OCI-LY1 (cell line): ENCODE measurements around the gene NAALADL1.

Experiments
- H2AFZ ChIP-seq: fragments of 200-600 bp; sonication (generic), shearing (Covaris generic); 2 replicates; pipeline ENCODE4 v1.6.0; 2014; ENCODE audit warnings: antibody characterized with exemption, mild to moderate bottlenecking, low read length
- H3F3A ChIP-seq: fragments of 200-600 bp; sonication (generic), shearing (Covaris generic); 2 replicates; pipeline ENCODE4 v1.6.0; 2014; ENCODE audit warnings: mild to moderate bottlenecking, antibody characterized with exemption, low read length, moderate library complexity; ENCODE audit not compliant: insufficient read depth
- H3K27ac ChIP-seq: fragments of 200-600 bp; sonication (generic); 2 replicates; pipeline ENCODE4 v1.5.1; 2014; ENCODE audit warnings: low read length, mixed run types, mild to moderate bottlenecking, low read depth; ENCODE audit not compliant: poor library complexity, severe bottlenecking
- H3K27me3 ChIP-seq: fragments of 200-600 bp; sonication (generic); 2 replicates; pipeline ENCODE4 v1.6.0; 2014; ENCODE audit warnings: antibody characterized with exemption, mild to moderate bottlenecking, low read length, moderate library complexity; ENCODE audit not compliant: insufficient read depth
- H3K36me3 ChIP-seq: fragments of 200-600 bp; sonication (generic); 2 replicates; pipeline ENCODE4 v1.6.1; 2014; ENCODE audit warnings: mild to moderate bottlenecking, antibody characterized with exemption, low read length, moderate library complexity, mixed read lengths; ENCODE audit not compliant: insufficient read depth
- H3K4me1 ChIP-seq: fragments of 200-600 bp; sonication (generic); 2 replicates; pipeline ENCODE4 v1.5.1; 2014; ENCODE audit warnings: mild to moderate bottlenecking, low read length, moderate library complexity; ENCODE audit not compliant: insufficient read depth, severe bottlenecking
- H3K4me2 ChIP-seq: fragments of 200-600 bp; sonication (generic), shearing (Covaris generic); 2 replicates; pipeline ENCODE4 v1.6.1; 2014; ENCODE audit warnings: low read length
- H3K4me3 ChIP-seq: fragments of 200-600 bp; sonication (generic); 2 replicates; pipeline ENCODE4 v1.5.1; 2014; ENCODE audit warnings: low read length, low read depth, mild to moderate bottlenecking, mixed read lengths; ENCODE audit not compliant: poor library complexity, severe bottlenecking
- H3K79me2 ChIP-seq: fragments of 200-600 bp; shearing (Covaris generic); 2 replicates; pipeline ENCODE4 v1.6.1; 2016; ENCODE audit warnings: mixed run types, low read length, mixed read lengths; ENCODE audit not compliant: insufficient read depth
- H3K9ac ChIP-seq: fragments of 200-600 bp; sonication (generic), shearing (Covaris generic); 2 replicates; pipeline ENCODE4 v1.6.1; 2014; ENCODE audit warnings: mild to moderate bottlenecking, low read length, mixed read lengths
- H3K9me2 ChIP-seq: fragments of 200-600 bp; sonication (generic), shearing (Covaris generic); 2 replicates; pipeline ENCODE4 v1.6.1; 2014; ENCODE audit warnings: low read depth, mild to moderate bottlenecking, low read length, mixed read lengths
- H3K9me3 ChIP-seq: fragments of 200-600 bp; shearing (Covaris generic); 2 replicates; pipeline ENCODE4 v1.6.1; 2014; ENCODE audit warnings: low read length, mixed read lengths
- H4K20me1 ChIP-seq: fragments of 200-600 bp; sonication (generic), shearing (Covaris generic); 2 replicates; pipeline ENCODE4 v1.6.0; 2016; ENCODE audit warnings: mild to moderate bottlenecking, low read length; ENCODE audit not compliant: insufficient read depth
- EZH2 ChIP-seq: fragments of 200-600 bp; sonication (generic), shearing (Covaris generic); IDR thresholded peaks from 2 replicates; pipeline ENCODE4 v1.8.0; 2017; ENCODE audit warnings: borderline replicate concordance, mixed run types, mild to moderate bottlenecking, antibody characterized with exemption, low read length, moderate library complexity, mixed read lengths
- TF ChIP-seq, protein P1 (sequence below): fragments of 200-600 bp; sonication (generic), shearing (Covaris generic); IDR thresholded peaks from 2 replicates; pipeline ENCODE4 v1.5.1; 2017; ENCODE audit warnings: mild to moderate bottlenecking, antibody characterized with exemption, low read length, moderate library complexity, mixed read lengths

The NAALADL1 gene

DNA sequence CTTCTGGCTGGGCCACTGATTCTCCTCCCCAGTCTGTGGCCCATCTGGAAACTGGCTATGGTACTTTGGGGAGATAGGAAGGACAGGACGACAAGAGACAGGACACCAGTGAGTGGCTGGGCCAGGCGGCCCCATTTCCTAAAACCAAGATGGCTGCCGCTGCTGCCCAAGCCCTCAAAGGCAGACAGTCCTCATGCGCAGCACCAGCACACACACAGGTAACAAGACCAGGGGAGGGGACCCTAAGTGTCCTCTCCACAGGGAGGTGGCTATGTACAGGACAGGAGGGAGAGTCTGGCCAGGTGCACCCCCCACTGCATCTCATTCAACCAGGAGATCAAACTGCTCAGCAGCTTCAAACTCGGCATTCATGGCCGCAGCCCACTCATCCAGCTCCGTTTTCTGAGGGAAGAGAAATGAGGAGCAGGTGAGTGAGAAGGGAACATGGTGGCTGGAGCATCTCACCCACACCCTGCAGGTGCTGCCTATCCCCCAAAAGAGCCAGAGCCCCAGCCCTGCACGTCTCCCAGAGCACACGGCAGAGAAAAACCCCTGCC, 20.5 kb upstream of the NAALADL1 start:
- peaks cover 41% of the 10 kb centered on the region for H3K4me1 ChIP-seq
- H3K4me3 ChIP-seq, result peak overlapping the region; percentile 24
- no peaks in the 10 kb centered on the region for H3F3A ChIP-seq
- peaks cover 74% of the 10 kb centered on the region for H3K36me3 ChIP-seq
- no peak overlapping the region for H2AFZ ChIP-seq
- no peaks in the 10 kb centered on the region for H3K27me3 ChIP-seq
- no peaks in the 10 kb centered on the region for H3K9me3 ChIP-seq
- TF ChIP-seq, protein P1, sequence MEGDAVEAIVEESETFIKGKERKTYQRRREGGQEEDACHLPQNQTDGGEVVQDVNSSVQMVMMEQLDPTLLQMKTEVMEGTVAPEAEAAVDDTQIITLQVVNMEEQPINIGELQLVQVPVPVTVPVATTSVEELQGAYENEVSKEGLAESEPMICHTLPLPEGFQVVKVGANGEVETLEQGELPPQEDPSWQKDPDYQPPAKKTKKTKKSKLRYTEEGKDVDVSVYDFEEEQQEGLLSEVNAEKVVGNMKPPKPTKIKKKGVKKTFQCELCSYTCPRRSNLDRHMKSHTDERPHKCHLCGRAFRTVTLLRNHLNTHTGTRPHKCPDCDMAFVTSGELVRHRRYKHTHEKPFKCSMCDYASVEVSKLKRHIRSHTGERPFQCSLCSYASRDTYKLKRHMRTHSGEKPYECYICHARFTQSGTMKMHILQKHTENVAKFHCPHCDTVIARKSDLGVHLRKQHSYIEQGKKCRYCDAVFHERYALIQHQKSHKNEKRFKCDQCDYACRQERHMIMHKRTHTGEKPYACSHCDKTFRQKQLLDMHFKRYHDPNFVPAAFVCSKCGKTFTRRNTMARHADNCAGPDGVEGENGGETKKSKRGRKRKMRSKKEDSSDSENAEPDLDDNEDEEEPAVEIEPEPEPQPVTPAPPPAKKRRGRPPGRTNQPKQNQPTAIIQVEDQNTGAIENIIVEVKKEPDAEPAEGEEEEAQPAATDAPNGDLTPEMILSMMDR, result no peak
- TF ChIP-seq EZH2, result no peak
- peaks cover 18% of the 10 kb centered on the region for H3K79me2 ChIP-seq
- peak overlapping the region; percentile 49 for H3K4me2 ChIP-seq
- no peaks in the 10 kb centered on the region for H4K20me1 ChIP-seq
- peak overlapping the region; percentile 18; the same call in 1 of the 2 replicates for H3K9ac ChIP-seq
- peak overlapping the region; percentile 69 for H3K27ac ChIP-seq
- no peaks in the 10 kb centered on the region for H3K9me2 ChIP-seq

DNA sequence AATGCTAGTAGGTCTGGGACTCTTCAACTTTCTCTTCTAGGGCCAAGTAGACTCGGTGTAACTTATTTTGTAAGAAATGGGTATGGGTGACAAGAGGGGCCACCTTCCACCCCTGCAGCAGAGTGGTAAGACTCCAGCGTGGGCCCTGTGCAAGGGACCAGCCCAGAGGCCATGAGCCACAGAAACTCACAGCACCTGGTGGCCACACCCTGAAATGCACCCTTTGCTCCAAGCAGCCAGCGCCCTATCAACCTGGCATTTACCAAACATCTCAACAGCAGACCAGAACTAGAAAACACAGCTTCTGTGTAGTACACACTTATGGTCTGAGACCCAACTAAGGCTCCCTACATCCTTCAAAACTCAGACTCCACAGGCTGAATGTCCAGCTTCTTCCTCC, 19.8 kb upstream of the NAALADL1 start:
- peak overlapping the region; percentile 18; the same call in 1 of the 2 replicates for H3K9ac ChIP-seq
- peak overlapping the region; percentile 24 for H3K4me3 ChIP-seq
- no peaks in the 10 kb centered on the region for H3K9me3 ChIP-seq
- peak overlapping the region; percentile 69 for H3K27ac ChIP-seq
- peaks cover 40% of the 10 kb centered on the region for H3K4me1 ChIP-seq
- H3K9me2 ChIP-seq, result no peaks in the 10 kb centered on the region
- H3K4me2 ChIP-seq, result peak overlapping the region; percentile 49
- no peaks in the 10 kb centered on the region for H4K20me1 ChIP-seq
- no peak overlapping the region for H2AFZ ChIP-seq
- H3F3A ChIP-seq, result no peaks in the 10 kb centered on the region
- TF ChIP-seq EZH2, result no peak
- TF ChIP-seq, protein P1, result peak; percentile 77
- no peaks in the 10 kb centered on the region for H3K27me3 ChIP-seq
- H3K79me2 ChIP-seq, result peaks cover 12% of the 10 kb centered on the region
- H3K36me3 ChIP-seq, result peaks cover 74% of the 10 kb centered on the region

DNA sequence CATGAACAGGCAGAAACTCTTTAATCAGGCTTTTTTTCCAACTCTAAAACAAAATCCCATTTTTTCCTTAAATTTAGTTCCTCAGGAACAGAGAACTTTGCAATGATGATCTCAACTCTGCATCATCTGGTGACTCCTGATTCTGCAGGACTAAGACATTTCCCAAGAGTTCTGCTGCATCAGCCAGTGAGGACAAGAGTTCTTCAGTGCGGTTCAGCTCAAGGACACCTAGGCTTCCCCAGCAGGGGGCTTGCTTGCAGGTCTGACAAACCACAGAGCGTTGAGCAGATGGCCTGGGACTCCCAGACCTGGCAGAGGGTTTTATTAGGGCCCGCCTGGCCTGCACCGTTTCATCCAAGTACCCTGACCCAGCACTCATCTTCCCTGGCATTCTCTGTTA, 19.1 kb upstream of the NAALADL1 start:
- Histone ChIP-seq H3F3A (no peaks in the 10 kb centered on the region), H3K27me3 (no peaks in the 10 kb centered on the region), H3K9ac (no peak overlapping the region), H3K9me3 (no peaks in the 10 kb centered on the region), H4K20me1 (no peaks in the 10 kb centered on the region), H3K4me3 (no peak overlapping the region), H3K79me2 (peaks cover 6% of the 10 kb centered on the region), H3K36me3 (peaks cover 68% of the 10 kb centered on the region), H3K9me2 (no peaks in the 10 kb centered on the region), H3K27ac (no peak overlapping the region), H3K4me1 (peaks cover 35% of the 10 kb centered on the region), H2AFZ (no peak overlapping the region), H3K4me2 (no peak overlapping the region; the same call in 1 of the 2 replicates)
- no peak for TF ChIP-seq EZH2
- TF ChIP-seq, protein P1, result no peak
